Stimulated activated CD8-positive, alpha-beta memory T cell treated with anti-CD3 and anti-CD28 coated beads, Interleukin-7, amount 100 ng/mL, for 1 hour (primary cell): ENCODE measurements around the gene ANKS4B.
"Not testable (repeated sequence)": the region's sequence is repeated elsewhere in the genome, so short reads cannot be mapped to it uniquely, and the experiment has no call there.

ENCODE experiments used
- DNase-seq, 2 donors: peaks; one replicate each; pipeline ENCODE4 v3.0.0-alpha.2; 2020; ENCODE audit warnings: low read depth in 2 of 2

The ANKS4B gene, protein sequence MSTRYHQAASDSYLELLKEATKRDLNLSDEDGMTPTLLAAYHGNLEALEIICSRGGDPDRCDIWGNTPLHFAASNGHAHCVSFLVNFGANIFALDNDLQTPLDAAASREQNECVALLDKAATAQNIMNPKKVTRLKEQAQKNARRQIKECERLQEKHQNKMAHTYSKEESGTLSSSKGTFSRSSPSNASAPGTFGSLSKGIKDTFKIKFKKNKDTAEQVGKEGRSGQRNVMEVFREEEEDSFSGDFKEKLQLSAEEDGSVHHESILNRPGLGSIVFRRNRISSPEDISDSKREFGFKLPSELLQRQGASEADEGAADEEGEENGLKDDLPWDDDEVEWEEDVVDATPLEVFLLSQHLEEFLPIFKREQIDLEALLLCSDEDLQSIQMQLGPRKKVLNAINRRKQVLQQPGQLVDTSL

GRCh38 chr16:21233521-21234150 is at the start of gene ANKS4B:
Gene ANKS4B (plus strand): TSS chr16:21233699. CDS start chr16:21233738, 39 bp downstream.
- DNase-seq, result no peak

- DNase-seq, result no peak
Observed at GRCh38 chr16:21183995-21184394, 49.5 kb upstream of the ANKS4B start.

DNA sequence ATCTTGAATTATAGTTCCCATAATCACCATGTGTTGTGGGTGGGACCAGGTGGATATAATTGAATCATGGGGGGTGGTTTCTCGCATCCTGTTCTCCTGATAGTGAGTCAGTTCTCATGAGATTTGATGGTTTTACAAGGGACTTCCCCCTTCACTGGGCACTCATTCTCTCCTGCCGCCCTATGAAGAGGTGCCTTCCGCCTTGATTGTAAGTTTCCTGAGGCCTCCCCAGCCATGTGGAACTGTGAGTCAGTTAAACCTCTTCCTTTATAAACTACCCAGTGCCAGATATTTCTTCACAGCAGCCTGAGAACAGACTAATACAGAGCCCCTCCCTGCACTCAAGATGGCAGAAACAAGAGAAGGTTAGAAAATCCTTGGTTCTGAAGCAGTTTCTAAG is 48.7 kb upstream of the ANKS4B start:
- DNase-seq, result no peak

GRCh38 chr16:21185659-21186325 is 47.7 kb upstream of the ANKS4B start:
- no peak for DNase-seq

DNA sequence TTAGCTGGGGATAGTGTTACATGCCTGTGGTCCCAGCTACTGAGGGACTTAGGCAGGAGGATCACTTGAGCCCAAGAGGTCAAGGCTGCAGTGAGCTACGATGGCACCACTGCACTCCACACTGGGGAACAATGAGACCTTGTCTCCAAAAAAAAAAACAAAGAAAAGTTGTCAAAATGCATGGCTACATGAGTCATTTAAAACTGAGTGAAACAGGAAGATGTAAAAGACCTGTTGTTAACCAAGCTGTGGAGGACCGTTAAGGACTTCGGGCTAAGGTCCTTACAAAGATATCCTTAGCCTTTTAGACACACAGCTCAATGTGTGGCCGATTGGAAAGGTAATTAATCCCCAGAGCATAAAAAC is 47.2 kb upstream of the ANKS4B start:
- DNase-seq, result no peak

DNA sequence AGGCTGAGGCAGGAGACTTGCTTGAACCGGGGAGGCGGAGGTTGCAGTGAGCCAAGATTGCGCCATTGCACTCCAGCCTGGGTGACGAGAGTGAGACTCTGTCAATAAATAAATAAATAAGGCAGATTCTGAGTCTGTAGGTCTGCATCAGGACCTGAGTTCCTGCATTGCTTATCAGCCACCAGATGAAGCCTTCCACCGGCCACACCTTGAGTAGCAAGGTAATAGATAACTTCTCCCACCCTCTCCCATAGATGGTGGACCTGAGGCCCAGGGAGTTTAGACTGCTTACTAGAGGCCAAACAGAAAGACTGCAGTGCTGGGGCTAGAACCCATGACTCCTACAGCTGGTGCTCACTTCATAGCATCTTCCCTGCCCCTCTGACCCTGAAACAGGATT is 44.2 kb upstream of the ANKS4B start:
- no peak for DNase-seq

GRCh38 chr16:21190013-21190412 is 43.5 kb upstream of the ANKS4B start:
- DNase-seq, result no peak

GRCh38 chr16:21190599-21190998 is 42.9 kb upstream of the ANKS4B start:
- DNase-seq, result no peak

- DNase-seq, result no peak
Observed at GRCh38 chr16:21192991-21193390, 40.5 kb upstream of the ANKS4B start.

- no peak for DNase-seq
Observed at GRCh38 chr16:21194771-21195301, 38.7 kb upstream of the ANKS4B start.

GRCh38 chr16:21195330-21195729 is 38.2 kb upstream of the ANKS4B start:
- DNase-seq, result not testable (repeated sequence)

GRCh38 chr16:21197112-21197511 is 36.4 kb upstream of the ANKS4B start:
- no peak for DNase-seq

DNA sequence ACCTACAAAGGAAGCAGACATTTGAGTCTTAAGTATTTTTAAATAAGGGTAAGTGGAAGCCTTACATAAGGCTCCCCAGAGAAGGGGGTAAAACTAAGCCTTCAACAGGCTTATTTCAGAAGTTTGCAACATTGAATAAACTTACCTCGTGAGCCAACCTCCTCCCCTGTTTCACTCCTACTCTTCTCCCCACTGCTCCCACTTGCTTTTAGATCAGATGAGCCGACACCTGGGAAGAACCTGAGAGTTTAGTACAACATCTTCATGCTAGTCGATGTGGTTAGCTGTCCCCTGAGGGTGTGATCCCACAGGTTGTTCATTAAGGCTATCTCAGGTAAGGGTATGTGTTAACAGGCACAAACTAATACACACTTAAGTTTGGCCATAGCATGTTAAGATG is 35.9 kb upstream of the ANKS4B start:
- DNase-seq, result no peak

GRCh38 chr16:21199607-21200218 is 33.8 kb upstream of the ANKS4B start:
- DNase-seq, result no peak

DNA sequence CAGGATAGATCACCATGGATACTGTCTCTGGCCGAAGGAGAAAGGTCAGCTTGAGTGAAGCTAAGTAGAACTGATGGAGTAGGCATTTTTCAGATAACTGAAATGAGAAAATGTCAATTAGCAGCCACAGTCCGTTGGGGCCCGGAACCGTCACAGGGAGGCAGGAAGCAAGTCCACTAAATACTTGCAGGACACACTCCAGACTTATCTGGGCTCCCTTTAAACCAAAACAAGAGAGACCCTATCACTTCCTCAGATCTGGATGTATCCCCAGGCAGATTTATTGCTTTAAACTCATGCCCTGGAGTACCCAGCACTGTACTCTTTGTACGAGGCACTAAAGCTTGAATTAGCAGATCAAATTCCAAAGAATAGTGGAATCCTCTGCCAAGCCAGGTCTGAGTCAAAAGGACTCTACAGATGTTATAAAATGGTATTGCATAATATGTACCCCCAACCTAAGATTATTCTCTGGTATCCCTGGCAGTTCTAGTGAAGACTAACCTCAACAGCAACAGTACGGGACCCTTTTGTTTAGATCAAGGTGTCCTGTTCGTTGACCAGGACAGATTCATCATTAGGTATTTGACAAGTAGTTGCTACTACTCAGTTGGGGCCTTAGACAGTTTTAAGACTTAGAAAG is 30.2 kb upstream of the ANKS4B start:
- no peak for DNase-seq

DNA sequence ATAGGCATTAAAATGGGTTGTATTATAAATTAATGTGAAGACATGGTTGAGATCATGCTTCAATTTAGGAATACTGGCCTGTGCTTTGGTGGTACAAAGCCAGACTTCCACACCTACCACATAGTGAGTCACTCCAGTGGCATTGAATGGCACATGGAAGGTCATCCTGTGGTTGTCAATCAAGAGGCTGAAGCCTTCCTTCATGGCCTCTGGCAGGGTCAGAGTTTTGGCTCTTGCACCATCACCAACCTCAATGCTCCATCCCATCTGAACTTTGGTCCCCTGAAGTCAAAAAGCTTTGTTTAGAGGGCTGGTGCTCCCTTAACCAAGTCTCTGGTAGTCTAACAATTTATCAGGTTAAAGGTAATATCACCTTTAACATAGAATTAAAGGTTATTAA is 28.2 kb upstream of the ANKS4B start:
- no peak for DNase-seq

- no peak for DNase-seq
Observed at GRCh38 chr16:21206550-21206949, 26.9 kb upstream of the ANKS4B start.

DNA sequence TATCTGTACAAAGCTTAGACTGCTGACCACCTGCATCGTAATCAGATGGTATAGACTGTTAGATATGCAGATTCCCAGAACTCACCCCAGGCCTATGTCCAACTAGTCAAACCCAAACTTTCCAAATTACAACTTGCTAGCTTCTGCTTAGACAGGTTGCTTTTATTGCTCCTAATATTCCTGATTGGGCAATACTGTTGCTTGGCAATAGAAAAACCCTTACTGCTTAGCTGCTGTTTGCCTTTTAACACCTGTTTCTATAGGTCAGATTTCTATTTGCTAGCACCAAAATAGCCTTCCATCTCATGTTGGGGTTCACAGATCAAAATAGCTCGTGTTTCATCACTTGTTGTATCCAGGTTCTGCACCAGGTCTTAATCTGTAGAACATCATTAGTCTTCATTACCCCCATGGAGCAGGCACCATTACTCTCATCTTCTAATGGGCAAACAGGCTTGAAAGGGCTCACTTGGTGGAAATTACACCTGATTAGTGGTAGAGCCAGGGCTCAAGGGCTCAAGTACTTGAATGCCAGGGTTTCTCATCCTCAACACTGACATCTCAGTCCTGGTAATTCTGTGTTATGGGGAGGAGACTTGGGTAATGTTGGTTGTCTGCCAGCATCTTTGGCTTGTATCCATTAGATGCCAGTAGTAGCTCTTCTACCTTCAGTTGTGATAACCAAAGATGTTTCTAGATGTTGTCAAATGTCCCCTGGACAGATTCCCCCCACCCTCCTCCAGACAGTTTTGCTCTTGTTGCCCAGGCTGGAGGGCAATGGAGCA is 24.9 kb upstream of the ANKS4B start:
- DNase-seq, result no peak

- DNase-seq, result no peak
Observed at GRCh38 chr16:21211486-21211885, 22.0 kb upstream of the ANKS4B start, which contains the start of gene ZP2. Gene ZP2 (minus strand): TSS chr16:21211574. CDS start chr16:21211547, 27 bp downstream.

DNA sequence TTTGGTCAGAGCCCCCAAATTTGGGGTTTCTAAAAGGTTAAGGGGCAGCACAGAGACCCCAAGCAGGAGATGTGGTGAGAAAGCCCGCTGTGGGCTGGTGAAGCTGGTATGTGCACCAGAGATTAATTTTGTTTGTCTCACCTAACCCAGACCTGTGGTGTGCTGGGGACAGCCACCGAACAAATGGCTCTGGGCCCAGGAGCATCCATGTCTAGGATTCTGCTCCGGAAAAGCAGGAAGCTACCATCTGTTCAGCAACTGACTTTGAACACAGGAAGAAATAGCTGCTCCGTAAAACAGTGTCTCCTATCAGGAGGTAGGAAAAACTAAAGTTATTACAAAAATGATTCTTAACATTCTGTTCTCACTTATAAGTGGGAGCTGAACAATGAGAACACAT is 19.4 kb upstream of the ANKS4B start:
- no peak for DNase-seq

- no peak for DNase-seq
Observed at GRCh38 chr16:21217121-21217520, 16.4 kb upstream of the ANKS4B start.
